GM21360 (cell line): Measurements from ENCODE around the gene RGS7.
"Not testable (repeated sequence)": the region's sequence is repeated elsewhere in the genome, so short reads cannot be mapped to it uniquely, and the experiment has no call there.

ENCODE experiments used
- ATAC-seq: cut with Tn5 transposase; IDR thresholded peaks from one replicate; pipeline ENCODE4 v1.9.1; 2021; ENCODE audit warnings: mild to moderate bottlenecking, moderate library complexity; ENCODE audit not compliant: unreplicated experiment

The RGS7 gene

DNA sequence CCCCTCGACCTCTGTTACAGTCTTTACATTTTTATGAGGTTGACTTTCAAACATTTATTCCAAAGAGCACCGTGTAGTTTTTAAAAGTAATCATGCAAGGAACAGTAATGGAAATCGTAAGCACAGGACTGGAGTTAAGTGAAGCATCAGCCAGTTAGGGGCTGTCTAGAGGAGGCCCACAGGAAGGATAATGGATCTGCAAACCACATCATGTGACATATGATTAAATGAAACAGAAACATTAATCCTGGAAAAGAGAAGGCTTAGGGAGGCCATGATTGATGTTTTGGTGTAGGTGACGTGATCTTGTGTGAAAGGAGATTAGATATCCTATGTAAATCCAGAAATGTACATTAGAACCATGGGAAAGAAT lies 25.0 kb downstream of the RGS7 start:
- no peak for ATAC-seq

DNA sequence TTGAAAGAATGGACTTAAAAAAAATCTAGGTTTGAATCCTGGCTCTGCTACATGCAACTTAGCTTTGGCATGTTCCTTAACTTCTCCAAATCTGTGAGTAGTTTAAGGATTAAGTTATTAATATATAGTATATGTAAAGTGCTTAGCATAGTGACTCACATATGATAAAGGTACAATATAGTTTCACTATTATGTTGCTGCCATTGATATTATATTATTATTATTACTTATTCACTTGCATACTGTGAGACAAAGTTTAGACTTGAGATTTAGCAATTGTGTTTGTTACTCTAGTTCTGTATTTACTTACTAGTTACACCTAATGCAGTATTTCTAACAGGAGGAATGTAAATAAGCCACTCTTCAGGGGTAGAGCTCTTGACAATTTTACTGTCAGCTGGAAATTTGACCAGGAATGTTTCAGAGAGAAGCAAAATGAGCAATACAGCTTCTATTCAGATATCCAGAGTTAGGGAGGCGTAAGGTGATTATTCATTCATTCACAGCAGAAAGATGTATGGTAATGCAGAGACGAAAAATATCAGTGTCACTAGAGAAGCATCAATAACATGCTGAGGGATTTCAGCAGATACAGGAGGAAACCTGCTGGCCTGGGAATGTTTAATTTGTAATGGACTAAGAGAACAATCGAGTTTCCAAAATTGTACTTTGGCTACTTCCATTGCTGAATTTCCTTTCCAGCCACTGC lies 25.5 kb downstream of the RGS7 start:
- peak; percentile 37 for ATAC-seq

DNA sequence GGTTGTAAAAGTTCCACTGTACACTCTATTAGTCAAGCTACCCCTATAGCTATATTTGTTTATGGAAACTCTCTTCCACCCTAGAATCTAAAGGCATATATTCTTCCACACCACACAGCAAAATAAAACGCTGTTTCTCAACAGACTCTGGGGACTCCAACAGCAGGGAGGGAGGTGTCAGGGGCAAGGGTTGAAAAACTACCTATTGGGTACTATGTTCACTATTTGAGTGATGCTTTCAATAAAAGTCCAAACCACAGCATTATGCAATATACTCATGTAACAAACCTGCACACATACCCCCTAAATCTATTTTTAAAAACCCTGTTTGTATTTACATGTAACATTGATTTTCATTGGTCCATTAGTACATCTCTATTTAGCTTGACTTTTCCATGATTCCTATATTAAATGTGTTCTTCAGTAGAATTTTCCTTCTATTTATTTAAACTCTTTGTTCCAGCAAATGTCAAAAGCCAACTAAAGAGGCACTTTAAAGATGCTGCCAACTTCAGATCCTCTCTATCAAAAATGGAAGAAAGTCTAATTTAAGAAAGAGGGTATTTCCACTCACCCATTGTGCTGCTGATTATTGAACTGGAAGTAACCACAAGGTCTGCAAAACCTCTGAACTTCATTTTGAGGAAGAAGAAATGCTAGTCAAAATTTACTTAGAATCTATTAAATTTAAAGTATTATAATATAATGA lies 26.2 kb downstream of the RGS7 start:
- peak; percentile 79 for ATAC-seq

DNA sequence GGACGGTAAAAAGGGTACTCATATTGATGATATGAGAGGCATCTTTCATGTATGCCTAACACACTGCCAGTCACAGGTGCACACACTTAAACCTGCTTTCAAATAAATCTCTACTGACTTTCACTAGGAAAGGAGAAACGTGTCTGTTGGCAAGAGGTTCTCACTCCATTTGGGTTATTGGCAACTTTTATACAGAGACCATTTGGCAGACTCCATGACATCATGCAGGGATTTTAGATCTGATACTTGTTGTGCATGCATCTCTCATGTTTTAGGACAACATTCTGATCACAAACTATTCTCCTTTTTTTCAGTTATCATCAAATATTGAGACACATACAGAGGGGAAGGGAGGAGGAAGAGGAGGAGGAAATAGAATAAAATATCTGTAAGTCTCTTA lies 31.5 kb downstream of the RGS7 start:
- ATAC-seq = no peak

DNA sequence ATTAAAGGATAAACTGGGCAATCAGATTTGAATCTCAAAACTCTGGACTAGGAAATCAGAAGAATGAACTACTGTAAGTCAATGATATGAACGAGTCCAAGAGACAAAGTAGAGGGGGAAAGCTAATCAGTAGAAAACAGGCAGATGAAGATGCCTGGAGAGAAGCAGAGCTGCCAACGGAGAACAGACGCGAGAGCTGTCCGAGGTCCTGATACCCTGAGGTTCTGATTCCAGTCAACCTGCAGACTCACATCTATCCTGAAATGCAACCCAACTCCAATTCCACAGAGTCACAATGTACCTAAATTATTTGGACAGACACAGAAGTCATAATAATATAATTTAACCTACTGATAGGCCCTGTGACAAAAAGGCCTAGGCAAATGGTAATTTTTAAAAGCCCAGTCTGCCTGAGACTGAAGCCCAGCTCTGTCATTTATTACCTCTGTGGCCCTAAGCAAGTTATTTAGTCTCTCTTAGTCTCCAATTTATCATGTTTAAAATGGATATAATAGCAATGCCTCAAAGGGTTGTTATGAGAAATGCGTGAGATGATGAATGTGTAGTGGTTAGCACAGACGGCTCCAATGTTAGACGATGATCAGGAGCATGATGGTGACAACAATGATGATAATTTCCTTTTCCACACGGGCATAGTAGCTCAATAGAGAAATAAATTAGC lies 33.4 kb downstream of the RGS7 start:
- no peak for ATAC-seq

DNA sequence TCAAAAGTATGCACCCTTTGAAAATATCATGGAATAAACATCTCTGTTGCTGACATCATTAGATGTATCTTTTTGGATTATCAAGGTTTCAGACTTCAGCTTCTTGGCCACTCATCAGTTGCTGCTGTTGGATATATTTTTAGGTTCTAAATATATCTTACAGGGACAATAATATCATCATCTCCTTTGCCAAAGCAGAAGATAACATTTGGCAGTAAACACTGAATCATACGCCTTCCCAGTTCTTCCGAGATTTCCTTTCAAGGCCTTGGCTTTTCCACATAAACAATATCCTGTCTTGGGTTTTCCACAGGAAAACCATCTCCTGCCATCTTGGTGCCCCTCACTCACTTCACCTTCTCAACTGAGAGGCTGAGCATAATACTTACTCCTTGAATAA lies 39.3 kb downstream of the RGS7 start:
- no peak for ATAC-seq

DNA sequence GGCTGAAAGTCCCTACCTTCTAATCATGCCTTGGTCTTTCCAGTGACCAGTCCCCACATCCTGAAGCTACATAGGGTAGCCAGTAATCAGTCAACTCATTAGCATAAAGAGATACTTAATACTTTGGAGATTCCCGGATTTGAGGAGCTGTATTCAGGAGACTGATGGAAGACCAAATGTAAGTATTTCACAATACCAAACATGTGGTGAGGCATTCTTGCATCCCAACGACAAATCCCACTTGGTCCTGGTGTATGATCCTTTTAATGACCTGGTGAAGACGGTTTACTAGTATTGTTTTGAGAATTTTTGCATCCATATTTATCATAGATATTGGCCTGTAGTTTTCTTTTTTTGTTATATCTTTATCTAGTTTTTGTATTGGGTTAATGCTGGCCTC lies 40.6 kb downstream of the RGS7 start:
- ATAC-seq = no peak

DNA sequence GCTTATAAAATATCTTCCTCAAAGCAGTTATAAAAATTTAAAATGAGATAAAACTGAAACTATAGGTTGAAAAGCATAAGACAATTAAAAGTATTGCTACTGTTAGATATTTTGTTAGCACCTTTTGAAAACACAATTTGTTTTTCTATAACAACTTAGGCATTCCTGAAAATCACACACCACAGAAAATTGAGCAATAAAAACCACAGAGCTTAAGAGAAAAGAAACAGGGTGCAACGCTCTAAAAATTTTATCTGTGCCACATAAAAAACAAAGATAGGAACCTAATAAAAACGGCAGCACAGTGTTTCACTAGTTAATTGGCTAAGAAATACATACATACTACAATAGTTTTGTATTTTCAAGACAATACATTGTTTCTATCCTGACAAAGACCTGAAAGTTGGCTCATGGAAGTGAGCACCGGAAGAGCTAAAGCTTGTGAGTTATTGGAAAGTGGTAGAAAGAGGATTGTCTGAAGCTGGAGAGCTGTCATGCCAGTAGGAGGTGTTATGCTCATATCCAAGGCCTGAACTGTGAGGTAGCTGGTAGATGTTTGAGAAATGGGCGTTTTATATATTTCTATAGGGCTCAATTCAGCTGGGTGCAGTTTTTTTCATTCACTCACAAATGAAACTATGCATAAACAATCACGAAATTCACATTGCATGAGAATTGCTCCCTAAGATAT lies 45.8 kb downstream of the RGS7 start:
- no peak for ATAC-seq

DNA sequence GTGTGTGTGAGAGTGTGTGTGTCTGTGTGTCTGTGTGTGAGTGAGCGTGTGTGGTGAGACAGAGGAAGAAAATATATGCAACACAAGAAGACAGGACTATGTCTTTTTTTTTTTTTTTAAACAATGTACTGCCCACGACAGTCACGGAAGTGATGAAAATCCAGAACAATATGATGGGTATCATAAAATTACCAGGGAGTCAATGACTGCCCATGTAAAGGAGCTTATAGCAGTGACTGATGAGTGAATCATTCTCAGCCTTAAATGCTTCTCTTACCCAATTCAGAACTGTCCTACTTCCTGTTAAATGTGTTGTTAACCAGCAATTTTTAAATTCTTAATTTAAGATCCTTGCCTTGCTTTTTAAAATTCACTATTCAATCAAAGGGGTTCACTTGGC lies 46.6 kb downstream of the RGS7 start:
- ATAC-seq = no peak

DNA sequence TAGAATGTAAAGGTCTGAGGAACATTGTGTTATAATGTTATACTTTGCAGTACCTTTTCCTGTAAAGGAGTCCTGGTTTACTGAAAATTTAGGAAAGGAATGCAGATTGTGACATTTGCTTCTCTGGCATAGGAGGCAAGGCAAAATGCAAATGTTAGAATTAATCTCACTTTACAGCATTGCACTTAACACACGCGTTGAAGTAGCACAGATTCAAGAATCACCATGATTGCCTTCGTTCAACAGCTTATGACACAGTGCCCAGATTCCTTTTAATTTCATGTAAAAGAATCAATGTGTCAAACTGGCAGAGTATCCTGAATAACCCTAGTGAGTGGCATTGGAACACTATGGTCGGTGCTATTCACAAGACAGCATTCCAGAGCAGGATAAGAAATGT lies 47.4 kb downstream of the RGS7 start:
- ATAC-seq = no peak

DNA sequence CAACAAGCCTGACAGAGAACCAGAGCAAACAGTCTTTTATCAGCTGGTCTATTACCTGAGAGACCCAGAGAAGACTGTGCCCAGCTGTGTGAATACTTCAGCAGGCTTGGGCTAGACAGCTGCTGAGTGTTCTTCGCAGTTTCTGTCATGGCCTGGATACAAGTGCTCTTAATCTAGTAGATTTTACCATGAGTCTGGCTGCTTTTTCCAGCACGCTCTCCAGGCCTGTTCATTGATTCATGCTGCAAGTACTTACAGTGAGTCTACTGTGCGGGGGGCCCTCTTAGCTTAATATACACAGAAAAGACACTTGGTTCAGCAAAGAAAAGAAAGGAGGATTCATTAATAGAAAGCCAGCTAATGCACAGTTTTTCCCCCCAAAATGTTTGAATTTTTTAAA lies 48.5 kb downstream of the RGS7 start:
- ATAC-seq = no peak

DNA sequence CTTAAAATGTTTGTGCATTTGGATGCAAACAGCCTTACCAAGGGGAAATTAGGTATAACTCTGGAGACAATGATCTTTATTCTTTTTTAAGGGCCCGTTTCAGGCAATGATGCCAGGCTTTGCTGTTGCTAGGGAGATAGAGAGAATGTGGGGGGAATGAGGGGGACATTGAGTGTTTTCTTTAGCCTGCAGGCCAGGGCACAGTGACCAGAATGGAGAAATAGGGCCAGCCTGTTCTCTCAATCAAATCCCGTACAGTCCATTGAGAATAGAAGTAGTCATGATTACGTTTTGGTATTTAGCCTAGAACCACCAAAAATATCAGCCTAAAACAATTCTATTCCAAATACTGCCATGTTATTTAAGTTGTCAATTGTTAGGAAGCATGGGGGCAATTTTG lies 49.0 kb downstream of the RGS7 start:
- ATAC-seq = no peak

DNA sequence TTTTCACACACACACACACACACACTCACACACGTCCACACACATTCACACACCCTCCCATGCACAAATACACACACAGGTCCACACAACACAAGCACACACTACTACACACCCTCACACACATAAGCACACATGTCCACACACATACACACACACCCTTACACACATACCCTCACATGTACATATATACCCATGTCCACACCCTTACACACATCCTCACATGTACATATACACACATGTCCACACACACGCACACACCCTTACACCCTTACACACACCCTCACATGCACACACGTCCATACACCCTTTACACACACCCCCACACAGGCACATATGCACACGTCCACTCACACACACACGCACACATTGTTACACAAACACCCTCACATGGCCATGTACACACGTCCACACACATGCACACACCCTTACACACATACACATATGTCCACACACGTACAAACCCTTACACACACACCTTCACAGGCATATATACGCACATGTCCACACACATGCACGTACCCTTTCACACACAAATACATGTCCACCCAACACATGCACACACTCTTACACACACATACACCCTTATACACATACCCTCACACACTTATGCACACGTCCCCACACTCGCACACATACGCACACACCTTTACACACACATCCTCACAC lies 50.7 kb downstream of the RGS7 start:
- no peak for ATAC-seq

DNA sequence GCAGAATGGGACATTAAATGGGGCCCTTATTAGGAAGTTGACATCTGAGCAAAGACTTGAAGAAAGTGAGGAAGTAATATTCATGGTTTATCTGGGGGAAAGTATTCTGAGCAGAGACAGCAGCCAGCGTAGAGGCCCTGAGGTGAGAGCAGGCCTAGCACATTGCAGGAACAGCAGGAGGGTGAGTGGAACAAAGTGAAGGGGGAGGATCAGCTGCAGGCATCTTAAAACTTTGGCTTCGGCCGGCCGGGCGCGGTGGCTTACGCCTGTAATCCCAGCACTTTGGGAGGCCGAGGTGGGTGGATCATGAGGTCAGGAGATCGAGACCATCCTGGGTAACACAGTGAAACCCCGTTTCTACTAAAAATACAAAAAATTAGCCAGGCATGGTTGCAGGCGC lies 55.0 kb downstream of the RGS7 start:
- not testable (repeated sequence) for ATAC-seq

DNA sequence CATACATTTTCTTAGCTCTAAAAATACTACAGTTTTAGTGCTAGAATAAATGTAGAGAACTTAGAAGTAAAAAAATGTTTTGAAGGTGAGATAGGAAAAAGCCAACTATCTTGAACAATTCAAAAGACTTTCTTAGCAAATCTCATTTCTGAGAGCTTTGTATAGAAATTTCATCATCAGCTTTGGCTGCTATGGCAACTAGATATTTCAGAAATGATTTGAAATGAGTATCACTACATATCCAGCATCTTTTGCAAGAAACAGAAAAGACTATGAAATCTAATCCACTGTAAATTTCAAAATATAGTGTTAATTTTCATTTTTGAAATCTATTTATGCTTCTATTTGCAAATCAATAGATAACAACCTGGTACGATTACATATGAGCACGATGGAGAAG lies 57.7 kb downstream of the RGS7 start:
- no peak for ATAC-seq

DNA sequence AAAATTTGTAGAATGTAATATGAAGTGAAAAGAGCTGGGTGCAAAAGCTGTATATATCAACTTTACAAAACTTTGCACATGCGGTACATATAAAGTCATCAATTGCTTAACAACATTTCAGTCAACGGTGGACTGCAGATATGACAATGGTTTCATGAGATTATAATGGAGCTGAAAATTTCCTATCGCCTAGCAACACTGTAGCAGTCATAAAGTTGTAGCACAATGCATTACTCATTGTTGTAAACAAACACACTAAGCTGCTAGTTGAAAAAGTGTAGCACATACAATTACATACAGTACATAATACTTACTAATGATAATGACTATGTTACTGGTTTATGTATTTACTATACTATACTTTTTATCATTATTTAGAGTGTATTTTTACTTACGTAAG lies 64.0 kb downstream of the RGS7 start:
- no peak for ATAC-seq

DNA sequence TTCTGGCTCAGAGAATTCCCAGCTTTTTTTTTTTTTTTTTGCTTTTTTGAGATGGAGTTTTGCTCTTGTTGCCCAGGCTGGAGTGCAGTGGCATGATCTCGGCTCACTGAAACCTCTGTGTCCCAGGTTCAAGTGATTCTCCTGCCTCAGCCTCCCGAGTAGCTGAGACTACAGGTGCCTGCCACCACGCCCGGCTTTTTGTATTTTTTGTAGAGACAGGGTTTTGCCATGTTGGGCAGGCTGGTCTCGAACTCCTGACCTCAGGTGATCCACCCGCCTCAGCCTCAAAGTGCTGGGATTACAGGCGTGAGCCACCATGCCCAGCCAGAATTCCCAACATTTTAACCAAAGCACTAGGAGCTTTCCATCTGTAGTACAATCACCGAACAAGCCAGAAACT lies 65.5 kb downstream of the RGS7 start:
- not testable (repeated sequence) for ATAC-seq

DNA sequence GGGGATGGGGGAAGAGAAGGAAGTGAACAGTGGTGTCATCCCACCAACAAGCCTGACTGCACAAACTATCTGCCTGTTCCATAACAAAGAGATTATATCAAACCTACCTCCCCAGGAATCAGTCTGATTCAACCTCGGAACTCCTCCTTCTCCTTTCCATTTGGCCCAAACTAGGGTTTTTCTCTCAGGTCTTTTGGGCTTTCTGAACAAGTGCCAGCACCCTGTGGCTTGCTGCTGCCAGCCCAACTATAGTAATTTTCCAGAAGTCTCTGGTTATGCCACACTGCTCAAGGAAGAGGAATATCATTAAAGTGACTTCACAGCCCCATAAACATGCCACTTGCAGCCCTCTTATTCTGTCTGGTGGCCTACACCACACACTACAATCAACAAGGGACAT lies 70.5 kb downstream of the RGS7 start:
- no peak for ATAC-seq

DNA sequence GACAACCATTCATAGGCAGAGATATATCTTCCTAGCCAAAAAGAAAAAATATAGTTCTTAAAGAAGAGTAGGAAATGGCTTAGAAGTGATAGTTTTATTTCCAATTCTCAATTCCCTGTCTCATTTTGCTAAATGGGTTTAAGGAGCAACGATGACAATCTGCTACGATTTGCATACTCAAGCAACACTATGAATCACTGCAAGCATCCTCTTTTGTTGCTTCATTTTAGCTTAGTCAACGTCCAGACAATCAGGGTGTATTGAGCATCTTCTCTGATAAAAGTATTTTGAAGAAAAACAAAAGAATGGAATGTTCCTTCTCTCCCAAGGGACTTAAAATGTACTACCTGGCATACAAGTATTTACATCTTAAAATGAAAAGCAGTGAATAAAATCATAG lies 80.6 kb downstream of the RGS7 start:
- ATAC-seq = no peak

DNA sequence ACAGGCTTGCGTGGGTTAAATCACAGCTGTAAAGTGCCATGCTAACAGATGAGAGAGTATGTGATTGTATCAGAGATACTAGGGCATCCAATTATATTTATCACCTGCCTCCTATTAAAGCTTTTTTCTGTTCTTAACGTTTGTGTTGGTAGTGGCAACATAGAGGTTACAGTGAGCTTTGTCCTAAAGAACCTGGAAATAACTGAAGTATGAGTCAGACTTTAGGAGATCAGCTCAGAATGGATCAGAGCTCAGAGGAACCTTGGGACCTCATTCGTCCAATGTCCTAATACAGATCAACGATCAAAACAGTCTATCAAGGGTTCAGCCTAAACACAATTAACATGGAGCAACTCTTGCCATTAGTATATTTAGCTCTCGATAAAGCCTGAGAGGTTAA lies 81.0 kb downstream of the RGS7 start:
- no peak for ATAC-seq

DNA sequence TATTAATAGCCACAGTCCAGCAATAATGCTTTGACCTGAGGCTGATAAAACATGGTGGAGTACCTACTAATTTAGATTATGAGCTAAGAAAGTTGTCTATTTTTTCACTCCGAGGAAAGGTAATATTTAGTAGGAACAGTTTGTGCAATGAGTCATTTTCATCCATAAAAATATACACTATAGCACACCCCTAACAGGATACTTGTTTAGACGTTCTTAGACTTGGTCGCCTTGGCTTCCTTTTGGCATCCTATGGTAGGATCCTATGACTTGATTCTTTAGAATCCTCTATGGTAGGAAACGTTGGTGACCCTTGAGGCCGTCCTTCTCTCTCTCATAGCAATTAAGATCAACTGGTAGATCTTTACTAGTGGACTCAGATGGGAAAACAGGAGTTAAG lies 81.8 kb downstream of the RGS7 start:
- no peak for ATAC-seq
